HG03439 (cell line): ENCODE data around the gene ADCYAP1R1.

Experiments used
- ATAC-seq: cut with Tn5 transposase; IDR thresholded peaks from one replicate; pipeline ENCODE4 v1.9.1; 2021; ENCODE audit warnings: mild to moderate bottlenecking, moderate library complexity; ENCODE audit not compliant: unreplicated experiment

Gene ADCYAP1R1

DNA sequence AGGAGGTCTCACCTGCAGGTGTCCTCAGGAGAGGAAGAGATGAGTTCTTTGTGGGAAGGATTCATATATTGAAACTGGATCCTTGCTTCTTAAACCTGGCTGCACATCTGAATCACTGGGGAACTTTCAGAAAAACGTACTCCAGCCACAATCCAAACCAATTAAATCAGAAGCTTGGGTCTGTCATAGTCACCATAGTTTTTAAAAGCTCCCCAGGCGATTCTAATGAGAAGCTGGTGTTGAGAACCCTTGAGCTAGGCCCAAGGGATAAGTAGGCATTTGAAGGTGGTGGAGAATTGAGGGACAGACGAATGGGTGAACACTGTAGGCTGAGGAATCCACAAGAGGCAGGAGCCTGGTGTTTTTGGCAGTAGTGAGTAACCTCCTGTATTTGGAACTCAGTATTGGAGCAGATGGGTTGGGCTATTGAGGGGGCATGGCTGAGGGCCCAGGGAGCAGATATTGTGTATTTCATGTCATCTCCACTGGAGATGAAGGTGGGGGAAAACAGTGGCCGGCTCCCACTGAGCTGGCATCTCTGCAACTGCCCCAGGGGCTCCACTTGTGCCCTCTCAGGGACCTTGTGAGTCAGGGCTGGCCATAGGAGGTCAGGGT is 14.5 kb downstream of the ADCYAP1R1 start:
- ATAC-seq: no peak

DNA sequence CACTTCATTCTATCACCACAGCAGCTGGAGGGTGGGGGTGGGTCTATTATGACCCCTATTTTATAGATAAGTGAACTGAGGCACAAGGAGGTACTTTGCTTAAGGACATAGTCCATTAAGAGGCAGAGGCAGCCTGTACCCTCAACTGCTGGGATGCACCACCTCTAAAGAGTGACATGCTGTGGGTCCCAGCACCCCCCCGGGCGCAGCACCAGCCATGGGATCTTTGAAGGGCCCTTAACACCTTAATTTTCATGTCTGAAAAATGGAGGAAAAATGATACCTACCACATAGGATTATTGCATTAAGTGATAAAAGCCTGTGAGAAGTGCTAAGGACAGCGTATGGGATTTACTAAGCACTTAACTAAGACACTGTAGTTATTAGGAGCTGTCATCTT is 15.4 kb downstream of the ADCYAP1R1 start:
- no peak for ATAC-seq

DNA sequence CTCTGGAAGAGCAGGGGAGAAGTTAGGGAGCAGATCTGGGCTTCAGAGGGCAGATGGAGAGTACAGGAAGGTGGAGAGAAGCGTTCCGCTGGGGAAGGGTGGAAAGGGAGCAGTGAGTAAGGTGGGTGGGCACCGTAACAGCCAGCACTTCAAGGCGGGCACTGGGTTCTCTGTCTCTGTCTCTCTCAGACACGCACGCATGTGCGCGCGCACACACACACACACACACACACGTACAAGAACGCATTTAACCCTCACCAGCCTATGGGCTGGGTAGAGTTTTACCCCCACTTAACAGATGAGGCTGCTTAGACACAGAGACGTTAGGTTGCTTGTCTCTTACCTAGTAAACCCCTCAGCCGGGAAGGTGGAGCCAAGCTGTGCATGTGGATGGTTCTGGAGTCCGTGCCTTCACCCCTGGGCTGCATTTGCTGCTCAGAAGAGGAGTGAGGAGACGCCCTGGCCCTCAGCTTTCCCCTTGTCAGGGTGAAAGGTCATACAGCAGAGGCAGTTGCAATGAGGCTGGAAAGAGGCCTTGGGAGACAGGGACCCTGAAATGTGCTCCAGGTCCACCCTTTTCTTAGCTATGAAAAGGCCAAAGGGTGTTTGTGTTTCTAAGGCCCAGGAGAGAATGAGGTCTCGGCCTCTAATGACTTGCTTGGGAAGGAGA is 16.0 kb downstream of the ADCYAP1R1 start:
- ATAC-seq: no peak

DNA sequence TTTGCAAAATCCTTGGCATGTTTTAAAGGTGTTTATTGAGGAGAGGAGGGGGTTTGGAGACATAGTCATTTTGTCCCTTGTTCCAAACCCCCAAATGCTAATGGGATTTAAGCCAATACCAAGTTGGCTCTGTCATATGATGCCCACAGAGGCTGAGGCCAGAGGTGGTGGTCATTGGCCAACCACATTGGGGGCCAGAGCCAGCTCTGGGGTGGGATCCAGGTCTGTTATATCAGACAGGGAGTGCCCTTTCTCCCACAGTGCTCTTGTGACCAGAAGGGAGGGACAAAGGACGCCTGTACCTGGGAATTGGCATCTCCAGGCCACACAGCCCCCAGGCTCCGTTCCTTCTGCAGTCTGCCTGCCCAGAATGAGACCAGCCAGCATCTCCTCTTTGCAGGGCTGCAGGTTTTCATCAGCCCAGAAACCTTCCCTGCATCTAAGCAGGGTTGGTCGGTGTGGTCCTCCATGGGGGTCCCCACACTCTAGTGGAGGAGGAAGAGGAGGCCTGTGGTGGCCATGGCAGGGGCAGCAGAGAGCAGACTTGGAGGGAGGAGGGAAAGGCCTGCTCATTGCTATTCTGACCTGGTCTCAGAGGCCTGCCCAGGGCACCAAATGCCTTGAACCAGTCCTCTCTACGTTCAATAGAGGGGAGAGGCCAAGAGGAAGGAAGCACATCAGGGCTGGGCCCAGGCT is 17.9 kb downstream of the ADCYAP1R1 start:
- ATAC-seq: no peak

DNA sequence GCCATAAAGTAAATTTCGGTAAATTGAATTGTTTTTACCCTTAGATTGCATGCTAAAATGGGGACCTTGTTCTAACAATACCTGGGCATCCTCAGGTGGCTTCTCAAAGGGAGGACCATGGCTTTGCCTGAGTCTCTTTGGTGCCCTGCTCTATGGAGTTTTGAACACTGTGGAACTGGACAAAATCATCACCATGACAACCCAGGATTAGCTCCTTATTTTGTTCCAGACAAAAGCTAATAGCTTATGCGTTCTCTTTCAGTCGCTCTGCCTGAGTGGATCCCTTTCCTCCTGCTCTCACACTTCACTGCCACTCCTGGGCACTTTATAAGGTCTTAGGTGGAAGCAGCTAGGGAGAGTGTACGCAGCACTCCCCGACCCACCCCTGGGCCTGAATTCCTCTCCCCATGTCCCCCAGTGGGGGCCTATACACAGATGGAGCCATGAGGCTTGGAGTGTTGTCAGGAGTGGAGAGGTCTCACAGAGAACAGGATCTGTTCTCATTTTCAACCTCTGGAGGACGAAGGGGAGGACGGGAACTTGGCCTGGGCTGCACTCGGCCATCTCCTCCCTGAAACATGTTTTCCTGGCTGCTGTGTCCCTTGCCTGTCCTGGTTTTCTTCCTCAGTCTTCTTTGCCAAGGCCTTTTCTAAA is 19.0 kb downstream of the ADCYAP1R1 start:
- ATAC-seq: no peak

DNA sequence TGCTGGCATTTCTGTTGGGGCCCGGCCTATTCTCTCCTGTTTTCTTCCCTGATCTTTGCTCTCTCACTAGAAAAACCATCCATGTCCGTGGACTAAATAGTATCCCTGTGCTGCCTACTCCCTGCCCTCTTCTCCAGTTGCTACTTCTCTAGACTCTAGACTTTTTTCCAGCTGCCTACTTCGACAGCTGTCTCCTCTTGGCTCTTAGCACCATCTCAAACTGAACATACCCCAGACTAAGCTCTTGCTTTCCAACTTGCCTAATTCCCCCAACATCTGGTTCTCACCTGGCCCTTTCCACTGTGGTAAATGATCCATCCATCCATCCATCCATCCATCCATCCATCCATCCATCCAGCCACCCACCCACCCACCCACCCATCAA is 19.5 kb downstream of the ADCYAP1R1 start:
- ATAC-seq: no peak

DNA sequence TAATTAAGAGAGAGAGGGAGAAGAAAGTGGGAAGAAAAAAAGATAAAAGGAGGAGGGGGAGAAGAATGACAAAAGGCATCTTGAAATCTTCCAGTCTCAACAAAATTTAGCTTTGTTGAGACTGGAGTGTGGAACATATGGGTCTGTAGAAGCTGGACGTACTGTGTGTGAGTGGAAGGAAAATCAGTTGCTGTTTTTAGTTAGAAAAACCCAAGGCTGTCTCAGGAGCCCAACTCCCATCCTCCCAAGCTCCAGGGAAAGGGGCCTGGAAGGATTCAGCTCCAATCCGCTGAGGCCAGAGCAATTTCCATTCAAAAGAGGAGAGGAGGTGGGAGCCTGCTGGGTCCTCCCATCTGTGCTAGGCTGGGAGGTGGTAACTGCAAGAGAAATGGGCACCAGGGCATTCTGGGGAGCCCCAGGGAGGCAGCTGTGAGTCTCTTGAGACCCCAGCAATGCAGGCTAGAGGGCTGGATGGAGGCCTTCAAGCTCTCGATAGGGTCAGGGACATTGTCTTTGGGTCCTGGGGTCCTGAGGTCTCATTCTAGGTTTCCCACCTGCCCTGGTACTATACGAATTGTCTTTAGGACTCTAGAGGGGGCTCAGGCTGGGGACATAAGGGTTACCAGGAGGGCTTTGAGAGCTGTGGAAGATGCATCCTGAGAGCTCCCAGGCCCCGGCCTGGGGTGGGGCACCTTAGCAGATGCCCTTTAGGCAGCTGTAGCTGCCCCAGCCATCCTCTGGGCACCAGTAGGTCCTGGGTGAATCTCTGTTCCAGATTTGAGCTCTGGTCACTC is 21.4 kb downstream of the ADCYAP1R1 start:
- ATAC-seq: no peak

DNA sequence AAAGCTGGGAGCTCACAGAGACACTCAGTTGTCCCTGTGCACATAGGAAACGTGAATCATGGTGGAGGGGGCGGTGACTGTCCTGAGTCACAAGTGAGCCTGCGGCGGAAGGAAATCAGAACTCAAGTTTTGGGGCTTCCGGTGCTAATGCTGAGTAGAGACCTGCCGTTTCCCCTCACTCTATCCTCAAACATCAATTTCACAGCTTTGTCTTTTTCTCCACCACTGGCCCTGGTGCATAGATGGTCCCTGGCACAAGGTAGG is 21.9 kb downstream of the ADCYAP1R1 start:
- ATAC-seq: no peak

DNA sequence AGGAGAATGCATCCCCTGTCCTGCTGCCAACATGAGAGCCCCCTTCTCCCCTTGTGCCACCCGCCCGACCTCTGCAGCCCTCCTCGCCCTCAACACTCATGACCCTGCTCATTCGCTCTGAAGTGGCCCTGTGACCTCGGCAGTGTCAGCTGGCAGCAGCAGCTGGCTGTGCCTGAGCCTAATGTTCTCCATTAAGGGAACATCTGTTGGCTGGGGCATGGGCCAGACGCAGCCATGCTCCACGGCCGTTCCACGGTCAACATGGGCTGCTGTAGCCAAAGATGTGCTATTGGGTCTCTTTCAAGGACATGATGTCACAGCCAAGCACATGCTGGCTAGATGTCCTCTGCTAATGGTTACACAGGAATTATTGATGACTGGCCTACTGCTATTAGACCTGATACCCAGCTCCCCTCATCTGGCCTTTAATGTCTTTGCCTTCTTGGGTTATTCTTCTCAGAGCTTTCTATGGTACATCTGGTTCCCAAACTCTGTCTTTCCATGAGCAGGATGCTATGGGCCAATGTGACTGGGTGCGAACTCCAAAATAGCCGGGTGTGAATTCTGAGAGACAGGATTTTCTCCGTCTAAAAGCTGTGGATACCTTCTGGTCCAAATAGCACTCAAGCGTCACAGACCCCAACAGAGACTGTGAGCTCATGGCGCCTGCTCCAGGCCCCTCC is 22.4 kb downstream of the ADCYAP1R1 start:
- ATAC-seq: no peak

DNA sequence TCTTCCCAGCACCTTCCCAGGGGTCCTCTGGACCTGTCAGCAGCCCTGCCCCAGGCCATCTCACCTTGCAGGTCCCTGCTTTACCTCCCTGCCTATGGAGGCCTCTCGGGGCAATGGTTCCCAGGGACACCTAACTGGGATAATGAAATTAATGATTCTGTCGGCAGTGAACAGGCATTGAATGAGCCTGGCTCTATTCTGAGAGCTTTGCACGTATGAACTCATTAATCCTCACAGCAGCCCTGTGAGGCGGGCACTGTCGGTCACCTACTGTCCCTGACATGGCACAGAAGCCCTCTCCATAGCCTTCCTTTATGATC is 22.9 kb downstream of the ADCYAP1R1 start:
- no peak for ATAC-seq

DNA sequence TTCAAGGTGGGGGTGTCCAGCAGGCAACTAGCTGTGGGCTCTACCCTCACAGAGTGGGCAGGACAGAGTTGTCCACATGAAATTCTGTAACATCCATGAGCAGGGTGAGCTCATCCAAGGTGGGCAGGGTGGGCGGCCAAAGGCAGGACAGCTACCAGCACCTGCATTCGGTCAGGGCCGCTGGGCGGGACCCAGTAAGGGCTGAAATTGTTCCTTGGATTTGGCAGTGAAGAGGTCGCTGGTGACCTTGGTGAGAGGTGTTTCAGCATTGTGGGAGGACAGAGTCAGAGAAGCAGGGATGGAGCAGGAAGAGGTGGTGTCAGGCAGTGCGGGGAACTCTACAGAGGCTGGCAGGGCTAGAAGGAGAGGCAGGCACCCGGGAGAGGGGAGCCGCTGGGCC is 23.9 kb downstream of the ADCYAP1R1 start:
- ATAC-seq: no peak

DNA sequence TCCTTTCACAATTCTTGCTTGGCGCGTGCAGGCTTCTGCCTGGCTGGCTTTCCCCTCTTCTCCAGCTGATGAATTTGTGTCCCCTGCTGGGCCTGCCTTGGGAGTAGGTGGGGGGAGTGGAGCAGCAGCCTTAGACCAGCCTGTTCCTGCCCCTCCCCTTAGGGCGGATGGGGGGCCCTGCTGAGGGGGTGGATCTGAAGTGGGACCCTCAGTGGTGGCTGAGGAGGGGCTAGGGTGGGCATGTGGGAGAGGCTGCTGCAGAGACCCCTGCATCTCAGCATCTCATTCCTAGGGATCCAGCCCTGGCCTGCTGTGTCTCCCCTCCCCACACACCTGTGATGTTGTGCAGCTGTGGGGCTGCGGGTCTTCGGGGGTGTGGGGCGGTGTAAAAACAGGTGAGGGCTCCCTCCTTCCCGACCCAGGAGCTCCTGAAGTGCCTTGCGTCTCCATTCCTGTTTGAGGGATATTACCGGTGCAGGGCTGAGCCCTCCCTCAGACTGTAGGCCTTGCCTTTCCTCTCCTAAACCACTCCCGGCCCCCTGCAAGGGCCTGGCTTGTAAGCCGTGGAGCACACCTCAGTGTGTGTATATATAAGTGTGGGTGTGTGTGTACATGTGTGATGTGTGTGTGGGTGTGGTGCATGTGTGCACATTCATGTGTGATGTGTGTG is 24.7 kb downstream of the ADCYAP1R1 start:
- ATAC-seq: no peak

DNA sequence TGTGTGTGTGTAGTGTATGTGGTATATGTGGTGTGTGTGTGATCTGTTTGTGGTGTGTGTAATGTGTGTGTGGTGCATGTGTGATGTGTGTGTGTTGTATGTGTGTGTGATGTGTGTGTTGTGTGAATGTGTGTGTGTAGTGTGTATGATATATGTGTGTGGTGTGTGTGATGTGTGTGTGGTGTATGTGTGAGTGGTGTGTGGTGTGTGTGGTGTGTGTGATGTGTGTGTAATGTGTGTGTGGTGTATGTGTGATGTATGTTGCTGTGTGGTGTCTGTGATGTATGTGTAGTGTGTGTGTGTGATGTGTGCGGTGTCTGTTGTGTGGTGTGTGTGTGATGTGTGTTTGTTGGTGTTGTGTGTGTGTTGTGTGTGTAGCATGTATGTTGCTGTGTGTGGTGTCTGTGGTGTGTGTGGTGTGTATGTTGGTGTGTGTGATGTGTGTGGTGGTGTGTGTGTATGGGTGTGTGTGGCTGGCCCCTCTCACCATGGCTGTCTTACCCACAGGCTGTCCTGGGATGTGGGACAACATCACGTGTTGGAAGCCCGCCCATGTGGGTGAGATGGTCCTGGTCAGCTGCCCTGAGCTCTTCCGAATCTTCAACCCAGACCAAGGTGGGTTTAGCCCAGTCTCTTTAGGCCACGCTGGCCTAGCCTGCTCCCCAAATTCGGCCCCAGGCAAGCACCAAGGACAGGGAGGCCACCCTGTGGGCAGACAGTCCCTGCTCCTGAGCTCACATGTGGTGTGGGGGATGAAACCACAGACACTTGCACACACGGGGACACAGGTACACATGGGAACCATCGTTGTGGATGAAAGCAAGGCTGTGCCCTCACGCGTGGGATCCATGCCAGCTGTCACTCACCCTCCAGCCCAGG is 25.6 kb downstream of the ADCYAP1R1 start:
- no peak for ATAC-seq

DNA sequence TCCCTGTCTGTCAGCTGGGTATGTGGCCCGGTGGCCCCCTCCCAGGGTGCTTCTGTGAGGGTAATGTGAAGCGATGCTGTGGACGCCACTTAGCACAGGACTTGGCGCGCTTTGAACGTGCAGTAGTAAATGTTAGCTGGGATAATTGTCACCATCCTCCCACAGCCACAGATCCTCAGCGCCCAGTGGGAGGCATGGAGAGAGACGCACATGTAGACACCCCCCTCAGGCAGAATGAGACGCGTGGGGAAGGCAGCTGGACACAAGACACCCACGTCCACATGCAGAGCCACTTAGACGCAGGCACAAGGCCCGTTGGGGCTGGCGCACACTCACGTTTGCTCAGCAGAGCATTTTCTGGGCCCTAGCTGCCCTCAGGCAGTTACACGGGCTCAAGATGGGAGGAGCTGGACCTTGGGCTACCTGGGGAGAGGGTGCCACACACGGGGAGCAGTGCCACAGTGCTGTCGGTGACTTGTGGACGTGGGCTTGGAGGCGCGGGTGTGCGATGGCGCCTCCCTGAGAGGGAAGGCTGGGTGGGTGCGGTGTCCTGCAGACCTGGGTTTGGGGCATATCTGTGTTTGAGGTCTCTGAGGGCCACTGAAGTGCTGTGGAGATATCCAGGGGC is 26.4 kb downstream of the ADCYAP1R1 start:
- ATAC-seq: no peak

DNA sequence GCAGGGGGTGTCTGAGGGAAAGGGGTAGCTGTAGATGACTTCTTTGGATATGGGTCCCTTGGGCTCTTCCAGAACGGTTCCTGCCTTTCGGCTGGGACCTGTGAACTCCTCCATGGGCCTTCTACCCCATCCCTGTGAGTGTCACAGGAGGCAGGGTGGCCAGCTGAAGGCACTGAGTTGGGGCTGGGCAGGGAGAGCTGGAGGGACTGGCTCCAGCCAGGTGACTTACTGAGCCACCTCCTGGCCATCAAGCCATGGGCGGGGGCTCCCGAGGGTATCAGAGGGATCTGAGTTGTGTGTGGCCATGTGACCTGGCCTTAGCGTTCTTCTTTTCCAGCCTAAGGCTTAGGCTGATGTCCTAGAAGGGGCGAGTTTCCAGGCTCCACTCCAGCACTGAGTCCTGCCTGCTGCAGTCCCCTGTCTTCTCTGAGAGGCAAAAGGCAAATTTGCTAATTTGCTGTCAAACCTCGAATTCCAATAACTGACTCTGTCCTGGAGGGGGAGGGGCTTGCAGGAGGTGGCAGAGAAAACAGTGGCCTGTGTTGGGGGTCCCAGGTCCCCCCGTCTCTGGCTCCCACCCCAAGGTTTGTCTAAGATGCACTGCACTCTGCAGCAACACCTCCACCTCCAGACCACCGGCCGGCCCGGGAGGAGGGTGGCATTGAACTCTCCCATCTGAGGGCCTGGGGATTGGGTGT is 27.2 kb downstream of the ADCYAP1R1 start:
- no peak for ATAC-seq

DNA sequence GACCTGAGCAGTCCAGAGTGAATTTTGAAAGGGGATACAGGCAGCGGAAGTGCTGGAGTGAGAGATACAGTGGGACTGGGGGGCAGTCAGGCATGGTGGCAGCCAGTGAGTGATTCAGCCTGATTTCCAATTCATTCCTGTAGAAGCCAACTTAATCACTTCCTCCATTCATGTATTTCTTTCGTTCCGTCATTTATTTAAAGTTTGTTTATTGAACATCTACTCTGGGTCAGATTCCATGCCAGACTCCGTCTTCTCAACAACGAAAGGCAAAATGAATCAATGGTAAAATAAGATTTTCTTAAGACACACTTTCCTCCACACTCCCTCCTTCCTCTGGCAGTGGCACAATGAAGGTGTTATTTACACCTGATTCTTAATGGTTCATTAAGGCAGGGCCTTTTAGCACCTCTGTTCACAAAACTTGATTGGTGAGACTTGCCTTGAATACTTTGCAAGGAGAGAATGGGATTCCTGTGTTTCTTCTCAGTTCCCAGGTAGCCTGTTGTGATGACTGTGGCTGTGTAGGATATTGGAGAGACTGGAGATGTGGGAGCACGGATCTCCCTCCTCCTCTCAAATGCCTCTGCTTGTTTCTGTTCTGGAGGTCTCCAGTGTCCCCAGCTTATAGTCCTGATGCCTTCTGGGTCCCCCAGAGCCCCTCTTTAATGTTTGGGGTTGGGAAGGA is 27.9 kb downstream of the ADCYAP1R1 start:
- no peak for ATAC-seq

DNA sequence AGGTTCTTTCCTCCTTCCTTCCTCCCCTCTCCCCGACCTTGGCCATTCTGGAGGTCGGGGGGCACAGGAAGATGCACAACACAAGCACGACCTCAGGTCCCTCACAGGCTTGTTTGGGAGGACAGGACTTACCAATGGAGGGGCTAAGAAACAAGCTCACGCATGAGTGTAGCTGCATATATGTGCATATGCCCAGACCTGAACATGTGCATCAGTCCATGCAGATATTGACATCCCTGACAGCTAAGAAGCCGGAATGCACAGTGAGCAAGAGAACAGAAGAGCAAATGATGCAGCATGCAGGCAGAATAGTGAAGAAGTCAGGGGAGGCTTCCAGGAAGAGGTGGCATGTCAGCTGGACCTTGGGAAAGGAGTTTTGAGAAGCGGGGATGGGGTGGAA is 28.7 kb downstream of the ADCYAP1R1 start:
- no peak for ATAC-seq

DNA sequence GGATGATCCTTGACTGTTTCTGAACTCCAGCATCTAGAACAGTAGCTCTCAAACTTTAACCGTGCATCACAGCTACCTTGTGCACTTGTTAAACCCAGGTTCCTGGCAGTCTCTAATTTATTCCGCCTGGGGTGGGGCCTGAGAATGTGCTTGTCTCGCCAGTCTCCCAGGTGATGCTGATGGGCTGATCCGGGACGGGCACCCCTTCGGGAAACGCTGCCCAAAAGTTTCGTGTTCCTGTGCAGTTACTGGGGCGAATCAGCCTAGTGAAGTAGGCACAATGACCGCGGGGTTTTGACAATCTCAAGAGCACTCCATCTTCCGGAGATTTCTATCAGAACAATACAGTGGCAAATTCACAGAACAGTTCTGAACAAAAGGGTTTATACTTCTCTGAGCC is 29.9 kb downstream of the ADCYAP1R1 start:
- no peak for ATAC-seq
